Choroid plexus epithelial cell (primary cell): ENCODE results near the gene L3MBTL1.
A peak's percentile ranks its signal among the peaks of the same experiment; 100 is the strongest.
"Not testable (repeated sequence)": the region's sequence is repeated elsewhere in the genome, so short reads cannot be mapped to it uniquely, and the experiment has no call there.

Source experiments
- DNase-seq: peaks from one replicate; pipeline ENCODE4 v3.0.0-alpha.2; 2010; ENCODE audit warnings: low read depth
- H3K4me3 ChIP-seq: 2 replicates; pipeline ENCODE4 v1.5.1; 2011; ENCODE audit warnings: low read depth, mild to moderate bottlenecking, control low read depth, low read length, moderate library complexity
- TF ChIP-seq, protein P1 (sequence below): conservative IDR thresholded peaks from 2 replicates; pipeline ENCODE4 v1.5.1; 2011; ENCODE audit warnings: low read depth, mild to moderate bottlenecking, control low read depth, inconsistent platforms, low read length, moderate library complexity

Gene L3MBTL1

DNA sequence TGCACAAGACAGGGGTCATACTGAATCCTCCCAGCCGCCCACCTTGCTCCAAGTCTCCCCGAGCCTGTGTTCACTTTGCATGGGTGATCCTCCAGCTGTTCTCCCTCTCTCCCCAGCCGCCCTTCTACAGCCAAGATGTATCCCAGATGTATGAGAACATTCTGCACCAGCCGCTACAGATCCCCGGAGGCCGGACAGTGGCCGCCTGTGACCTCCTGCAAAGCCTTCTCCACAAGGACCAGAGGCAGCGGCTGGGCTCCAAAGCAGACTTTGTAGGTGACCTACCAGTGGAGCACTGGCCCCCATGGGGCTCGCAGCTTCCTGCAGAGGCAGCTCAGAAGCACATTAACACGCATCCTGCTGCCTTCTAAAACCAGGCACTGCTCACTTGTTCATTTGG, 68.6 kb downstream of the L3MBTL1 start:
- TF ChIP-seq, protein P1, sequence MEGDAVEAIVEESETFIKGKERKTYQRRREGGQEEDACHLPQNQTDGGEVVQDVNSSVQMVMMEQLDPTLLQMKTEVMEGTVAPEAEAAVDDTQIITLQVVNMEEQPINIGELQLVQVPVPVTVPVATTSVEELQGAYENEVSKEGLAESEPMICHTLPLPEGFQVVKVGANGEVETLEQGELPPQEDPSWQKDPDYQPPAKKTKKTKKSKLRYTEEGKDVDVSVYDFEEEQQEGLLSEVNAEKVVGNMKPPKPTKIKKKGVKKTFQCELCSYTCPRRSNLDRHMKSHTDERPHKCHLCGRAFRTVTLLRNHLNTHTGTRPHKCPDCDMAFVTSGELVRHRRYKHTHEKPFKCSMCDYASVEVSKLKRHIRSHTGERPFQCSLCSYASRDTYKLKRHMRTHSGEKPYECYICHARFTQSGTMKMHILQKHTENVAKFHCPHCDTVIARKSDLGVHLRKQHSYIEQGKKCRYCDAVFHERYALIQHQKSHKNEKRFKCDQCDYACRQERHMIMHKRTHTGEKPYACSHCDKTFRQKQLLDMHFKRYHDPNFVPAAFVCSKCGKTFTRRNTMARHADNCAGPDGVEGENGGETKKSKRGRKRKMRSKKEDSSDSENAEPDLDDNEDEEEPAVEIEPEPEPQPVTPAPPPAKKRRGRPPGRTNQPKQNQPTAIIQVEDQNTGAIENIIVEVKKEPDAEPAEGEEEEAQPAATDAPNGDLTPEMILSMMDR: no peak
- no peak overlapping the region for H3K4me3 ChIP-seq
- DNase-seq: peak; percentile 8

DNA sequence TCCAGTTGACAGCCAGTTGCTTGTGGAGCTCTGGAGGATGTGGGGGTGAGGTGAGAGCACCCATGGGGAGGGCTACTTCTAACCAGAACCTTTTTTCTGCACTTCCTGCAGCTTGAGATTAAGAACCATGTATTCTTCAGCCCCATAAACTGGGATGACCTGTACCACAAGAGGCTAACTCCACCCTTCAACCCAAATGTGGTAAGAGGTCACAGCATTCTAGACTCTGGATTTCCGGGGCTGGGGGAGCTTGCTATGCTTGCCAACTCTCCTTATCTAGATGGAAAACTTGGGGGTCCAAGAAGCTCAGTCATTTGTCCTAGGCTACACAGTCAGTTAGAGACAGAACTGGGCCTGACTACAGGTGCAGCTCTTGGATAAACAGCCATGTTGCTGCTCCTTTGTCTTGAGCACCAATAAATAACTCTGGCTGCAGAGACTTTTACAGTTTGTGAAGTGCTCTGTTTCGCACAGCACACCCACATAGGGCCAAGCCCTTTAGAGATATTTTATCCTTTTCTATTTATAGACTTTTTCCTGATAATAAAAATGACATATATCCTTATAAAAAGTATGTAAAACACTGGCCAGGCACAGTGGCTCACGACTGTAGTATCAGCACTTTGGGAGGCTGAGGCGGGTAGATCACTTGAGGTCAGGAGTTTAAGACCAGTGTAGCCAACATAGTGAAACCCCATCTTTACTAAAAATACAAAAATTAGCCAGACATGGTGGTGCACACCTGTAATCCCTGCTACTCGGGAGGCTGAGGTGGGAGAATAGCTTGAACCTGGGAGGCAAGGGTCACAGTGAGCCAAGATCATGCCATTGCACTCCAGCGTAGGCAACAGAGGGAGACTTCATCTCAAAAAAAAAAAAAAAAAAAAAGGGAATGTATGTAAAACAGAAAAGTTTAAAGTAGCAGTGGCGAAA, 72.6 kb downstream of the L3MBTL1 start:
- peak; percentile 19 for DNase-seq
- H3K4me3 ChIP-seq: no peak overlapping the region
- TF ChIP-seq, protein P1: no peak

DNA sequence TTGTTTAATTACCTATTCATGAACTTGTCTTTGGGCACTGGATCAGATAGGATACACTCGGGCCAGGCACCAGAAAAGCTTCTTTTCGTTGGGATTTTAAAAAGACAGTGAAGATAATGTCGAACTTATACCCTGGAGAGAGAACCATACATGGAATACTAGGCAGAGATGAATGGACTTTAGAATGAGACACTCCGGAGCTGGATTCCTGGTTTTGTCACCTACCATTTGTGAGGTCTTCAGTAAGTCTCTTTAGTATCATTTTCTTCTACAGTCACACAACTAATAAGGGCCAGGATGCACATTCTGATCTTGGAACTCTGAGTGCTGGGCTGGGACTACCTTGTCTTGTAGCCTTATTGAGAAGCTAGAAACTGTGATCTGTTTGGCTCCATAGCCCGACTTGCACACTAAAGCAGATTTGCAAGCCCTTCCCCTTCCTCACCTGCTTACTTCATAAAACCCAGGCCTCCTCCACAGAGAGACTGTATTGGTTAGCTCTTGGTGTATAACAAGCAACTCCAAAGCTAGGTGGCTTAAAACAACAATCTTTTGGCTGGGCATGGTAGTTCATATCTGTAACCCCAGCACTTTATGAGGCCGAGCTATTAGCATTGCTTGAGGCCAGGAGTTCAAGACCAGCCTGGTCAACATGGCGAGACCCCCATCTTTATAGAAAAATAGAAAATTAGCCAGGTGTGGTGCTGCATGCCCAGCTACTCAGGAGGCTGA, 75.8 kb downstream of the L3MBTL1 start:
- peak; percentile 7 for DNase-seq
- TF ChIP-seq, protein P1: no peak

DNA sequence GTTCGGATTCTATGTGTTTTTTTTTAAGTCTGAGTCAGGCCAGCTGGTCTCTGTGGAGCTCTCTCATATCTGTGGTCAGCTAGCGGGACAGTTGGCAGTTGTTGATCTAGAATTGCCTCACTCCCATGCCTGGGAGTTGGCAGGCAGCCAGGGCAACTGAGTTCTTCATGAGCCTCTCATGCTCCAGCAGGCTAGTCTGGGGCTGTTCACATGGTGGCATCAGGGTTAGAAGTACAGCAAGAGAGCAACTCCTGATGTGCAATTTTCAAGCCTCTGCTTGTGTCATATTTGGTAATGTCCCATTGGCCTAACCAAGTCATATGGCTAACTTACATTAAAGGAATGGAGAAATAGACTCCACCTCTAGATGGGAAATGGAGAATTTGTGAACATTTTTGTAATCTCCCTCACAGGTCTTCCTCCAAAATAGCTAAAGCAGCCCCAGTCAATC, 76.5 kb downstream of the L3MBTL1 start:
- TF ChIP-seq, protein P1: no peak
- peak; percentile 100 for DNase-seq

More for the DNA sequence above, 75.8 kb downstream of the L3MBTL1 start:
- no peak overlapping the region for H3K4me3 ChIP-seq

DNA sequence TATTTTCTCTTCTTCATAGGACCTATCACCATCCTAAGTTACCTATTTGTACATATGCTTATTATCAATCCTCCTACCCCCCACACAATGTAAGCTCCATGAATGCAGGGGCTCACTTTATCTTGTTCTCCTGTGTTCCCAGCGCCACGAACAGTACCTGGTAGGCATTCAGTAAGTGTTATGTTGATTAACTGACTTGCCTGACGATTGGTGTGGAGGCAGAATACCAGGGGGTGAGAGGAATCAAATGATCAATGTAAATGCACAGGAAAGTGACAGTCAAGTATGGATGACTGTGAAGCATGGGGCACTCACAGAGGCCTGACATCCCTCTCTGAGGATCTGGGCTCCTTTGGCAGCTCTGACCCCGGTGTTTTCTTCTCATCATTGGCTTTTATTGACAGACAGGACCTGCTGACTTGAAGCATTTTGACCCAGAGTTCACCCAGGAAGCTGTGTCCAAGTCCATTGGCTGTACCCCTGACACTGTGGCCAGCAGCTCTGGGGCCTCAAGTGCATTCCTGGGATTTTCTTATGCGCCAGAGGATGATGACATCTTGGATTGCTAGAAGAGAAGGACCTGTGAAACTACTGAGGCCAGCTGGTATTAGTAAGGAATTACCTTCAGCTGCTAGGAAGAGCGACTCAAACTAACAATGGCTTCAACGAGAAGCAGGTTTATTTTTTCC, 77.1 kb downstream of the L3MBTL1 start:
- DNase-seq: peak; percentile 92
- H3K4me3 ChIP-seq: no peak overlapping the region
- TF ChIP-seq, protein P1: no peak

More for the DNA sequence above, 76.5 kb downstream of the L3MBTL1 start:
- no peak overlapping the region for H3K4me3 ChIP-seq

DNA sequence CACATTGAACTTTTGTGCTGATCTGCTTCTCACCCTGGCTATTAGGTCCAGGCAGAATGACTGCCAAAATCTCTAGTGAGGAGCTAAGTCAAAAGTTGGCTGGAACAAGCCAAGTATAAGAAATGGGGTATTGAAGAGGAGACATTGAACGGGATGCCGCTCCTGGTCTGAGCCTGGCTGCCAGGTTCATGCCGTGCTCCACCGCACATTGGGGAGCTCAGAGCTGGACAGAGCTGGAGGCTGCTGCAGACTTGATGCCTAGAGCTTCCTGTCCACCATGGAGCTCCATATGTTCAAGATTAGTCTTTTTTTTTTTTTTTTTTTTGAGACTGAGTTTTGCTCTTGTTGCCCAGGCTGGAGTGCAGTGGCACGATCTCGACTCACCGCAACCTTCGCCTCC, 79.1 kb downstream of the L3MBTL1 start:
- TF ChIP-seq, protein P1: no peak
- no peak for DNase-seq
- H3K4me3 ChIP-seq: no peak overlapping the region

DNA sequence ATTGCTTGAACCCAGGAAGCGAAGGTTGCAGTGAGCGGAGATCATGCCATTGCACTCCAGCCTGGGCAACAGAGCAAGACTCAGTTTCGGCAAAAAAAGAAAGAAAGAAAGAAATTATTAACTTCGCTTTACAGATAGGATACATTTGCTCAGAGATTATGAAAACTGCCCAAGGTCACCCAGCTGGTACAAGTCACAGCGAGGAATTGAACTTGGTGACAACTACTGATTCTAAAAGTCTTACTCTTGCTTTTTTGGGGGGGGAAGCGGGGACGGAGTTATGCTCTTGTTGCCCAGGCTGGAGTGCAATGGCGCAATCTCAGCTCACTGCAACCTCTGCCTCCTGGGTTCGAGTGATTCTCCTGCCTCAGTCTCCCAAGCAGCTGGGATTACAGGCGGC, 81.0 kb downstream of the L3MBTL1 start:
- H3K4me3 ChIP-seq, DNase-seq: not testable (repeated sequence)
